ENCODE results near the gene LTC4S.

The LTC4S gene

DNA sequence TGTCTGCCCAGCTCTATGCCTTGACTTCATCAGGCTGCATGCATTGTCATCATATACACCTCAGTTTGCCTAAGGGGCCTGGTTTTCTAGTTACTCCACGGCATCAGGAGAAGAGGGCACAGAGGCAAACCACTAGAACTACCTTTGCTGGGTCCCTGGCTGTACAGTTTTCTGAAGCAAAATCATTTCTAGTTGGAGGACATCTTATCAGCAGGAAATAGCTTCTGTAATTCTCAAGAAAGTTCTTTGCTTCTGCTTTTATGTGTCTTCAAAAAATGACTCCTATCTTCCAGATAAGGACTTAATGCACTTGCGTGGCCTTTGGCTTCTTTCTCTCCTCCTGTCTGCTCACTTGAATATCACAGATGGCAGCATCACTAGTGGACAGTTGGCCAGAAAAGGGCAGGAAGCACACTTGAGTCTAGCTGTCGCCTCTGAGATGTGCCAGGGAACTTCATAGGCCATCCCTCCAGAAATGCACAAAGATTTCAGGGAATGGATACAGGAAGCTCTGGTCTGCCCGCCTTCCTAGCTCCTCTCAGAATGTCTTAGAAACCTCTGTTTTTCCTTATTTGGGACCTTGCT is 22.4 kb upstream of the LTC4S start:
- no peaks in the 10 kb centered on the region for H3K9me3 ChIP-seq (ENCODE audit: control insufficient read depth, low read length)
- no peak overlapping the region for H3K9ac ChIP-seq (ENCODE audit: low read length)
- H3K36me3 ChIP-seq (ENCODE audit: control insufficient read depth, insufficient read depth, low read length, severe bottlenecking): peaks cover 83% of the 10 kb centered on the region
- no peak overlapping the region for H3K4me3 ChIP-seq (ENCODE audit: low read length)
- peaks cover 11% of the 10 kb centered on the region for H3K4me1 ChIP-seq (ENCODE audit: control insufficient read depth, insufficient read depth, low read length)
- DNase-seq (ENCODE audit: low read depth): no peak
- H3K27me3 ChIP-seq (replicated peaks; ENCODE audit: control insufficient read depth, insufficient read depth, low read length): no peaks in the 10 kb centered on the region

DNA sequence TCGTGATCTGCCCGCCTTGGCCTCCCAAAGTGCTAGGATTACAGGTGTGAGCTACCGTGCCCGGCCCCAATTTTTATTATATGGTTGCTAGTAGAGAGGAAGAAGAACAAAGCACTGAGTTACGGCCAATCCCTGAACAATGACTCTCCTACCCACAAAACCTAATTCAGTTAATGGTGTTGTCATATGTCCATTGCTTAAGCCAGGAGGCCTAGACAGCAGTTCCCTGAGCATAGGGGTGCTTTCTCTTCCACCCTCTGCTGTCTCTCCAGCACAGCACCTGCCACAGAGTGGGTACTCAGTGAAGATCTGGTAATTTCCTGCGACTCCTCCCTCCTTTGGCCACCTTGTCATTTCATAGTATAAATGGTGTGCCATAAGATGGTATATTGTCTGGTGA is 21.4 kb upstream of the LTC4S start:
- no peak overlapping the region for H3K9ac ChIP-seq (ENCODE audit: low read length)
- no peak for DNase-seq (ENCODE audit: low read depth)
- no peak overlapping the region for H3K4me3 ChIP-seq (ENCODE audit: low read length)
- H3K9me3 ChIP-seq (ENCODE audit: control insufficient read depth, low read length): no peaks in the 10 kb centered on the region
- H3K36me3 ChIP-seq (ENCODE audit: control insufficient read depth, insufficient read depth, low read length, severe bottlenecking): peaks cover 87% of the 10 kb centered on the region
- H3K27me3 ChIP-seq (replicated peaks; ENCODE audit: control insufficient read depth, insufficient read depth, low read length): no peaks in the 10 kb centered on the region
- peaks cover 2% of the 10 kb centered on the region for H3K4me1 ChIP-seq (ENCODE audit: control insufficient read depth, insufficient read depth, low read length)

DNA sequence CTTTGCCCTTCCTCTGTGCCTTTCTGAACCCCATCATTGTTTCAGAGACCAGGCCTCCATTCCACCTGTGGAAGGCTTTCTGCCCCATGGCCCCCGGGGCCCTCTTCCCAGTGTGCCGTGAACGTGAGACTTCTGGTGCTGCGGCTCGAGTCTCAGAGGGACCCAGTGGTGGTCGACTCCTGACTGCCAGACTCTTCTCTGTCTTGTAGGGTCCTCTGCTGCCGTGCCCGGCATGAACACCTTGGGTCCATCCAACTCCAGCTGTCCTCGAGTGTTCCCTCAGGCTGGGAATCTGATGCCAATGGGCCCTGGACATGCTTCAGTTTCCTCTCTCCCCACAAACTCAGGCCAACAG is 20.1 kb upstream of the LTC4S start:
- Histone ChIP-seq H3K27me3 (replicated peaks; ENCODE audit: control insufficient read depth, insufficient read depth, low read length) (no peaks in the 10 kb centered on the region), H3K36me3 (ENCODE audit: control insufficient read depth, insufficient read depth, low read length, severe bottlenecking) (peaks cover 94% of the 10 kb centered on the region), H3K4me1 (ENCODE audit: control insufficient read depth, insufficient read depth, low read length) (no peaks in the 10 kb centered on the region), H3K9ac (ENCODE audit: low read length) (no peak overlapping the region), H3K4me3 (ENCODE audit: low read length) (no peak overlapping the region), H3K9me3 (ENCODE audit: control insufficient read depth, low read length) (no peaks in the 10 kb centered on the region)
- no peak for DNase-seq (ENCODE audit: low read depth)

DNA sequence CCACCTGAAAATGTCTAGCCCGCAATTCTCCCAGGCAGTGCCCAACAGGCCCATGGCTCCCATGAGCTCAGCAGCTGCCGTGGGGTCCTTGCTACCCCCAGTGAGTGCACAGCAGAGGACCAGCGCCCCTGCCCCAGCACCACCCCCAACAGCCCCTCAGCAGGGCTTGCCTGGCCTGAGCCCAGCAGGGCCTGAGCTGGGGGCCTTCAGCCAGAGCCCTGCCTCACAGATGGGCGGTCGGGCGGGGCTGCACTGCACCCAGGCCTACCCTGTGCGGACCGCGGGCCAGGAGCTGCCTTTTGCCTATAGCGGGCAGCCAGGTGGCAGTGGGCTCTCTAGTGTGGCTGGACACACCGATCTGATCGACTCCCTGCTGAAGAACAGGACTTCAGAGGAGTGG is 19.3 kb upstream of the LTC4S start:
- H3K36me3 ChIP-seq (ENCODE audit: control insufficient read depth, insufficient read depth, low read length, severe bottlenecking): peaks cover 88% of the 10 kb centered on the region

DNA sequence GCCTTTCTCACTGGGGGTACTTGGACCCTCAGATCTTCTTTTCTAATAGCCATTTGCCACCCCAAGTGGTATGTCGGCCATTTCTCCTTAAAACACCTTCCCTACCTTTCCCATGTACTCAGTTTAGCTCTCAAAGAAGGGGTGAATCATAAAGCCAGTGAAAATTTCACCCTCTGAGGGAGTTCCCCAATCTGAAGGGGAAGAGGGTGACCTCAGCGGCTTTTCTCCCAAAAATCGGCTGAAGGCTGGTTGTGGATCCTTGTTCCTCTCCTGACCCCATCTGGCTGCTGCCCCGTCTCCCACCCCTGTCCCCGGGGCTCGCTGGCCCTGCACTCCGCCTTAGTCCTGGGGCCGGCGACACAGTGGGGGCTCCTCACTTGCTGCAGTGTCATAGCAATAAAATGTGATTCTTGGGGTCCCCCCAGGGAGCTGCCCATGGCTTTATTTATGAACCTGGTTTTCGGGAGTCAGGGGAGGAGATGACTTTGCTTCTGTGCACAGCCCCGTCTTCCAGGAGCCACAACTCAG is 17.3 kb upstream of the LTC4S start:
- no peak for DNase-seq (ENCODE audit: low read depth)
- Histone ChIP-seq H3K9ac (ENCODE audit: low read length) (no peak overlapping the region), H3K36me3 (ENCODE audit: control insufficient read depth, insufficient read depth, low read length, severe bottlenecking) (peaks cover 72% of the 10 kb centered on the region), H3K4me1 (ENCODE audit: control insufficient read depth, insufficient read depth, low read length) (no peaks in the 10 kb centered on the region), H3K4me3 (ENCODE audit: low read length) (no peak overlapping the region), H3K27me3 (replicated peaks; ENCODE audit: control insufficient read depth, insufficient read depth, low read length) (no peaks in the 10 kb centered on the region), H3K9me3 (ENCODE audit: control insufficient read depth, low read length) (no peaks in the 10 kb centered on the region)

More for the DNA sequence above, 19.3 kb upstream of the LTC4S start:
- Histone ChIP-seq H3K9ac (ENCODE audit: low read length) (no peak overlapping the region), H3K4me3 (ENCODE audit: low read length) (no peak overlapping the region), H3K4me1 (ENCODE audit: control insufficient read depth, insufficient read depth, low read length) (no peaks in the 10 kb centered on the region), H3K9me3 (ENCODE audit: control insufficient read depth, low read length) (no peaks in the 10 kb centered on the region), H3K27me3 (replicated peaks; ENCODE audit: control insufficient read depth, insufficient read depth, low read length) (no peaks in the 10 kb centered on the region)
- DNase-seq (ENCODE audit: low read depth): no peak

DNA sequence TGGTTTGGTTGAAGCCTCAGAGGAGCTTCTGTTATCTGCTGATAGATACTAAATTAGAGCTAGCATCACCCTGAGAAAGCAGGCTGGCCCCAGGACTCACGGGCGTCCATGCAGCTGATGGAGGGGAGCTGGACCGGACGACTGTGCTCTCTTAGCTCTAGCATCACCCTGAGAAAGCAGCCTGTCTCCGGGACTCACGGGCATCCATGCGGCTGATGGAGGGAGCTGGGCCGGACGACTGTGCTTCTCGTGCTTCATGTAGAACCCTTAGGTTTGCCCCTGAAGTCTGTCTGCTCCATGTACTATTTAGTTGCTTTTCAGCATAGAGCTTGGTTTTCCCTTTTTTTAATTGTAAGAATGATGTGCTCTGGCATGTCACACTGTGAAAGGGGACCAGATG is 16.3 kb upstream of the LTC4S start:
- Histone ChIP-seq H3K9me3 (ENCODE audit: control insufficient read depth, low read length) (no peaks in the 10 kb centered on the region), H3K36me3 (ENCODE audit: control insufficient read depth, insufficient read depth, low read length, severe bottlenecking) (peaks cover 63% of the 10 kb centered on the region), H3K4me3 (ENCODE audit: low read length) (no peak overlapping the region), H3K9ac (ENCODE audit: low read length) (no peak overlapping the region), H3K4me1 (ENCODE audit: control insufficient read depth, insufficient read depth, low read length) (no peaks in the 10 kb centered on the region), H3K27me3 (replicated peaks; ENCODE audit: control insufficient read depth, insufficient read depth, low read length) (no peaks in the 10 kb centered on the region)
- no peak for DNase-seq (ENCODE audit: low read depth)

DNA sequence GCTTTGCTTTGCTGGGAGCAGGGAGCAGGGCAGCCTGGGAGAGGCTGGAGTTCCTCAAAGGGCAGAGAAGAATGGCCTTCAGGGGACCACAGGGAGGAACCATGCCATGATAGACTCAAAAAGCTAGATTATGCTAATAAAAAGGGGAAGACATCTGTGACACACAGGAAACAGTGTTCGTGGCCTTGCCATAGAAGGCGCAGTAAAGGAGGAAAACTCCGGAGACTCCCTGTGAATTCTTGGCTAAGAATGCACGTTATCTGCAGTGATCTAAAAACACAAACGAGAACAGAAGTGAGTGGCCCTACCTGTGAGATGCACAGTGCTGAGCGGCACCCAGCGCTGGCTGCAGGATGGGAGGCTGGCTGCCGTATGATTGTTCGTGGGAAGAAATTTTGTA is 15.9 kb upstream of the LTC4S start:
- Histone ChIP-seq H3K9me3 (ENCODE audit: control insufficient read depth, low read length) (no peaks in the 10 kb centered on the region), H3K9ac (ENCODE audit: low read length) (no peak overlapping the region), H3K4me3 (ENCODE audit: low read length) (no peak overlapping the region), H3K4me1 (ENCODE audit: control insufficient read depth, insufficient read depth, low read length) (no peaks in the 10 kb centered on the region), H3K27me3 (replicated peaks; ENCODE audit: control insufficient read depth, insufficient read depth, low read length) (no peaks in the 10 kb centered on the region), H3K36me3 (ENCODE audit: control insufficient read depth, insufficient read depth, low read length, severe bottlenecking) (peaks cover 59% of the 10 kb centered on the region)
- DNase-seq (ENCODE audit: low read depth): no peak

DNA sequence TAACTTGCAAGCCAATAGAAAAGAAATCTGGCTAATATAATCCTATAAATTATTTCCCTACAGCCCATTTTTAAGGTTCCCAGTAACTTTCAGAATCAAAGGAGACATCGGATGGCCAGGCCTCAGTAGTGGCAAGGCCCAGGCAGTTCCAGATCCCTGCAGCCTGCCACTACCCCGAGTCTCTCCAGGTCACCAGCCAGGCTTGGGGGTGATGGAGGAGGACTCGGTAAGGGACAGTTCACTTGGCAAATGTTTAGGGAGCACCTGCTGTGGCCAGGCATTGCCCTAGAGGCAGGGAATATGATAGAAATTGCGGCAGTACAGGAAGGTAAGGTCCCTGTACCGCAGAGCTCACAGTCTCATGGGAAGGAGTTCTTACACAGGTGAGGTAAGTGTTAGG is 15.2 kb upstream of the LTC4S start:
- H3K4me3 ChIP-seq (ENCODE audit: low read length): no peak overlapping the region
- H3K4me1 ChIP-seq (ENCODE audit: control insufficient read depth, insufficient read depth, low read length): no peaks in the 10 kb centered on the region
- no peak for DNase-seq (ENCODE audit: low read depth)
- H3K27me3 ChIP-seq (replicated peaks; ENCODE audit: control insufficient read depth, insufficient read depth, low read length): no peaks in the 10 kb centered on the region
- peaks cover 52% of the 10 kb centered on the region for H3K36me3 ChIP-seq (ENCODE audit: control insufficient read depth, insufficient read depth, low read length, severe bottlenecking)
- H3K9ac ChIP-seq (ENCODE audit: low read length): no peak overlapping the region
- no peaks in the 10 kb centered on the region for H3K9me3 ChIP-seq (ENCODE audit: control insufficient read depth, low read length)

DNA sequence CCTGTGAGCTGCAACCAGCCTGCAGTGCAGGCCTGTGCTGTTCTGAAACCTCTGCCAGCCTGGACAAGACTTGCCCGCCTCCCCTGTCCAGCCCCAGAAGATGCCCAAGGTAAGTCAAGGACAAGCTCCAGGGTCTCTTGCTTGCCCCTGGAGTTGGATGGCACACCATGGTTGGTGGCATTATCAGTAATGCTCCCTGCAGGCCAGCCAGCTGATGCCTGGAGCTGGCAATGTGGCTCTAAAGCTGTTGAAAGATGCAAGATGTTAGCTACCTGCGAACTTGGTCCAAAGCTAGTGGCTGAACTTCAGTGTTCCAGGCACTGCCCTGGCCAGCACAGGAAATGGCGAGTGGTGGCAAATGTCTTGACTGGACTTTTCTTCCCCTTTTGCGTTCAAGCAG is 14.0 kb upstream of the LTC4S start:
- no peaks in the 10 kb centered on the region for H3K4me1 ChIP-seq (ENCODE audit: control insufficient read depth, insufficient read depth, low read length)
- no peaks in the 10 kb centered on the region for H3K9me3 ChIP-seq (ENCODE audit: control insufficient read depth, low read length)
- H3K36me3 ChIP-seq (ENCODE audit: control insufficient read depth, insufficient read depth, low read length, severe bottlenecking): peaks cover 40% of the 10 kb centered on the region
- H3K4me3 ChIP-seq (ENCODE audit: low read length): no peak overlapping the region
- no peaks in the 10 kb centered on the region for H3K27me3 ChIP-seq (replicated peaks; ENCODE audit: control insufficient read depth, insufficient read depth, low read length)
- DNase-seq (ENCODE audit: low read depth): no peak
- H3K9ac ChIP-seq (ENCODE audit: low read length): no peak overlapping the region

DNA sequence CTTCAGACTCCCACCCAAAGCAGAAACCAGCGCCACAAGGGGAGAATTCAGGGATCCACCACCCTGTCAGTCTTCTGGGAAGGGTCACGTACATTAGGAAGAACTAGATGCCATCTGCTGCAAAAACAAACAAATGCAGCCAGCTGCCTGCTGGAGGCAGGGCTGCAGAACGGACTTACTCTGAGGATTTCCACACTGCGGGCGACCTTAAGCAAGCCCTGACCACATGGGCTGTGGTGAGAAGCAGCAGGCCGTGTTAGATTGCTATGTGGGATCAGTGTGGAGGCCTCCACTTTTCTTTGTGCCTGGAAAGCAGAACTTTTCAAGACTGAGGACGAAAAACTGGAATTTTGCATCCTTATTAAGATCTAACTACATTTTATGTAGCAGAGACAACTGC is 13.4 kb upstream of the LTC4S start:
- peaks cover 35% of the 10 kb centered on the region for H3K36me3 ChIP-seq (ENCODE audit: control insufficient read depth, insufficient read depth, low read length, severe bottlenecking)
- no peak for DNase-seq (ENCODE audit: low read depth)

DNA sequence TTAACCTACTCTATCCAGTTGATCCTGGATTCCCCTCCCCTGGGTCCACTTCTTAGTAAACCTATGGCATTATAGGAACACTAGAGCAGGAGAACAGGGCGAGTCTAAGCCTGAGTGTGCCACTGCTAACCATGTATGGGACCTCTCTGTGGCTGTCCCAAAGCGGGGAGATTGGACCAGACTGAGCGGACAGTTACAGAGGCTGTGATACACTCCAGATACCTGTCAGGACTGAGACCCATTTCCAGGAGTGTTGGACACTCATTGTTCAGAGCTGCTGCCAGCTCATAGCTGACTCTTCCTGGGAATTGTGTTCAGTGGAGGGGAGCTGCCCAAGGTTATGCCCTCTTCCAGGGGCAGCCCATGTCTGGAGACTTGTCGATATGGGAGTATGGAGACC is 11.9 kb upstream of the LTC4S start:
- H3K36me3 ChIP-seq (ENCODE audit: control insufficient read depth, insufficient read depth, low read length, severe bottlenecking): peaks cover 20% of the 10 kb centered on the region
- H3K4me1 ChIP-seq (ENCODE audit: control insufficient read depth, insufficient read depth, low read length): no peaks in the 10 kb centered on the region
- DNase-seq (ENCODE audit: low read depth): no peak
- no peak overlapping the region for H3K4me3 ChIP-seq (ENCODE audit: low read length)
- H3K9ac ChIP-seq (ENCODE audit: low read length): no peak overlapping the region
- H3K27me3 ChIP-seq (replicated peaks; ENCODE audit: control insufficient read depth, insufficient read depth, low read length): no peaks in the 10 kb centered on the region
- no peaks in the 10 kb centered on the region for H3K9me3 ChIP-seq (ENCODE audit: control insufficient read depth, low read length)

More for the DNA sequence above, 13.4 kb upstream of the LTC4S start:
- H3K9ac ChIP-seq (ENCODE audit: low read length): no peak overlapping the region
- no peak overlapping the region for H3K4me3 ChIP-seq (ENCODE audit: low read length)
- H3K4me1 ChIP-seq (ENCODE audit: control insufficient read depth, insufficient read depth, low read length): no peaks in the 10 kb centered on the region
- H3K27me3 ChIP-seq (replicated peaks; ENCODE audit: control insufficient read depth, insufficient read depth, low read length): no peaks in the 10 kb centered on the region
- H3K9me3 ChIP-seq (ENCODE audit: control insufficient read depth, low read length): no peaks in the 10 kb centered on the region

DNA sequence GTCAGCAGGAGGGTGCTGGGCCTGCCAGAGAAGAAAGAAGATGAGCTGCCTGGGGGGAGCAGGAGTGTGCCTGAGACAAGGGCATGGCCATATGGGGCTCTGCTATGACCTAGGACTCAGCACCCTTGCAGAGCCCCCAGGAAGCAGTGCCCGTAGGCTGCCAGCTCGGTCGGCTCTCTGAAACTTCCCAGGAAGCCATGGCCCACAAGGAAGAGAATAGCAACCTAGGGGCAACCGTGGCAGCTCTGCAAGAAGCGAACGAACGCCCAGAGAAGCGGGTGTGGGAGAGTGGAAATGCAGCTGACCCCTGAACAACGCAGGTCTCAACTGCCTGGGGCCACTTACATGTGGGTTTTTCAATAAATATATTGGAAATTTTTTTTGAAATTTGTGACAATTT is 10.7 kb upstream of the LTC4S start:
- no peaks in the 10 kb centered on the region for H3K27me3 ChIP-seq (replicated peaks; ENCODE audit: control insufficient read depth, insufficient read depth, low read length)
- no peaks in the 10 kb centered on the region for H3K9me3 ChIP-seq (ENCODE audit: control insufficient read depth, low read length)
- no peaks in the 10 kb centered on the region for H3K4me1 ChIP-seq (ENCODE audit: control insufficient read depth, insufficient read depth, low read length)
- H3K9ac ChIP-seq (ENCODE audit: low read length): no peak overlapping the region
- no peak for DNase-seq (ENCODE audit: low read depth)
- no peak overlapping the region for H3K4me3 ChIP-seq (ENCODE audit: low read length)
- peaks cover 8% of the 10 kb centered on the region for H3K36me3 ChIP-seq (ENCODE audit: control insufficient read depth, insufficient read depth, low read length, severe bottlenecking)

Data from adipocyte (in vitro differentiated cells).